ENCODE measurements around the gene PIGH. TPM values are rescaled to one million over a fixed set of nuclear protein-coding genes. Genes with fewer than 3 reads are reported as not detected.
"Not testable (repeated sequence)": the region's sequence is repeated elsewhere in the genome, so short reads cannot be mapped to it uniquely, and the experiment has no call there.

The PIGH gene
- total RNA-seq, 4 donors from 2014 or later, result 19.2 to 48.8 (median 23.8) TPM

DNA sequence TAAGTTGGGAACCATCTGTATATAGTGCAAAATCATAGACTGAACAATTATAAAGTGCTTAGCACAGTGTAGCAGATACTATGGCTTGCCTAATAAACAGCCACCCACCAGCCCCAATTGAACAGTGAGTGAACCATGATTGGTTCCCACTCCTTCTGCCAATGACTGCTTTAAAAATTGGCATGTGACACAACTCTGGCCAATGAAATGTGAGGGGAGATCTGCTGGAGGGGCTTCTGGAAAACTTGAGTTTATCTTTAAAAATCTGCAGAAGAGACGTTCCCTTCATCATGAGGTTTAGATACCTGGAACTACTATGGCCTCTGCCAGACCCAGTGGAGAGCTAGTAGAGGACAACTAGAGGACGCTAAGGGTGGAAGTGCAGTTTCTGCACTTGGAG lies 4.7 kb downstream of the PIGH start:
- TF ChIP-seq, protein P1, sequence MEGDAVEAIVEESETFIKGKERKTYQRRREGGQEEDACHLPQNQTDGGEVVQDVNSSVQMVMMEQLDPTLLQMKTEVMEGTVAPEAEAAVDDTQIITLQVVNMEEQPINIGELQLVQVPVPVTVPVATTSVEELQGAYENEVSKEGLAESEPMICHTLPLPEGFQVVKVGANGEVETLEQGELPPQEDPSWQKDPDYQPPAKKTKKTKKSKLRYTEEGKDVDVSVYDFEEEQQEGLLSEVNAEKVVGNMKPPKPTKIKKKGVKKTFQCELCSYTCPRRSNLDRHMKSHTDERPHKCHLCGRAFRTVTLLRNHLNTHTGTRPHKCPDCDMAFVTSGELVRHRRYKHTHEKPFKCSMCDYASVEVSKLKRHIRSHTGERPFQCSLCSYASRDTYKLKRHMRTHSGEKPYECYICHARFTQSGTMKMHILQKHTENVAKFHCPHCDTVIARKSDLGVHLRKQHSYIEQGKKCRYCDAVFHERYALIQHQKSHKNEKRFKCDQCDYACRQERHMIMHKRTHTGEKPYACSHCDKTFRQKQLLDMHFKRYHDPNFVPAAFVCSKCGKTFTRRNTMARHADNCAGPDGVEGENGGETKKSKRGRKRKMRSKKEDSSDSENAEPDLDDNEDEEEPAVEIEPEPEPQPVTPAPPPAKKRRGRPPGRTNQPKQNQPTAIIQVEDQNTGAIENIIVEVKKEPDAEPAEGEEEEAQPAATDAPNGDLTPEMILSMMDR (IDR thresholded peaks at IDR 0.05), result no peak
- TF ChIP-seq EP300 (IDR thresholded peaks at IDR 0.05) (no peak), POLR2A (IDR thresholded peaks at IDR 0.05) (no peak)
- Histone ChIP-seq H3K27me3 (no peaks in the 10 kb centered on the region), H3K27ac (no peak overlapping the region), H3K4me1 (peaks cover 0 to 20% (median 0%) of the 10 kb centered on the region in 4 donors), H3K9me3 (no peaks in the 10 kb centered on the region), H3K36me3 (peaks cover 0 to 42% (median 5%) of the 10 kb centered on the region in 3 donors), H3K4me3 (no peak overlapping the region)
- no peak for DNase-seq (ENCODE audit: low spot score in 2 of 2)
- WGBS, 2 donors, result 88 to 90% methylated on average over 2 of the region's 2 CpGs

DNA sequence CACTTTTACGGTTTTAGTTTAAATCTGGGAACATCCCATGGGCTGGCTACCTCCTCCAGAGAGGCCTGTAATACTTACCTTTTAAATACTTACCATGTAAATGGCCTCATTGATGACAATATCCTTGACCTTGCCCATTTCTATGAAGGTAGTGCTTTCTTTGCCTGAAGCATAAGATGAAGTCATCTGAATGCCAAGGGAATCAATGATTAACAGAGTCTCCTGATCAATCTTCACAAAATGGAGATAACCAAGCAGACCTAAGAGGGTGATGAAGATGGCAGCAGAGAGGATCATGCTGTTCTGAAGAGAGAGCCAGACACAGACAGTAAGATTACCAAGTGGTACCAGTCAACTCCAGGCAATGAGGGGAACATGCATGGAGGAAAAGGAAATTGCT lies 6.4 kb downstream of the PIGH start:
- H3K27me3 ChIP-seq; H3K4me3 ChIP-seq; H3K9me3 ChIP-seq; DNase-seq (ENCODE audit: low spot score in 2 of 2); H3K27ac ChIP-seq: not testable (repeated sequence)
- H3K36me3 ChIP-seq, result peaks cover 0 to 59% (median 15%) of the 10 kb centered on the region in 3 donors
- peaks cover 0 to 10% (median 0%) of the 10 kb centered on the region in 4 donors for H3K4me1 ChIP-seq
- 0 to 43% methylated on average over 1 of the region's 1 CpG for WGBS, 2 donors

DNA sequence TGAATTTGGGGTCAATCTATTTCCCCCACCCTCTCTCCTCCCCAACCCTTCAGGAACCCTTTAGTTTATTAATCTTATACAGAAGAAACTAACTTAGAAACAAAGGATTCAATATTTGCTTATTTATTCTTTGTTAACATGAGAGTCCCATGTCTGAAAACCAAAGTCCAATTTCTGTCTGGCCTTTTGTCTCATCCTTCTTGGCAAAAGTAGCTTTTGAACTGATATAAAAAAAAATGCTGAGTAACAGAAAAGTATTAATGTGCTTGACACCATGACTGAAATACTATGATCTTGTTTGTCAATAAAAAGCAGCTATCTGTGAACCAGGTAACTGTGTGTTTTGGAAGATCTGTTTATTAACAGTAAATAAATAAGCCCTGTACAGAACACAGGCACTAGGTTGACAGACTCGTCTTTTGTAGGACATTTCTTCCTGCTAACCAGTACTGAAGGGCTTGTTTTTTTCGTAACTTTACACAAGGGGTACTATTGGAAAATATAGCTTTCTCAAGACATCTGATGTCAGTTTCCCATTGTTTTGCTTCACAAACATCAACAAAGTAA lies 10.8 kb downstream of the PIGH start:
- 31 to 86% methylated on average over 2 of the region's 2 CpGs for WGBS, 2 donors
- DNase-seq (ENCODE audit: low spot score in 2 of 2), result no peak
- Histone ChIP-seq H3K9me3 (no peaks in the 10 kb centered on the region), H3K27me3 (no peaks in the 10 kb centered on the region), H3K36me3 (peaks cover 0 to 91% (median 15%) of the 10 kb centered on the region in 3 donors), H3K4me3 (no peak overlapping the region), H3K27ac (no peak overlapping the region), H3K4me1 (no peaks in the 10 kb centered on the region)
- TF ChIP-seq EP300 (IDR thresholded peaks at IDR 0.05) (no peak), POLR2A (IDR thresholded peaks at IDR 0.05) (no peak)
- TF ChIP-seq, protein P1 (IDR thresholded peaks at IDR 0.05), result no peak

DNA sequence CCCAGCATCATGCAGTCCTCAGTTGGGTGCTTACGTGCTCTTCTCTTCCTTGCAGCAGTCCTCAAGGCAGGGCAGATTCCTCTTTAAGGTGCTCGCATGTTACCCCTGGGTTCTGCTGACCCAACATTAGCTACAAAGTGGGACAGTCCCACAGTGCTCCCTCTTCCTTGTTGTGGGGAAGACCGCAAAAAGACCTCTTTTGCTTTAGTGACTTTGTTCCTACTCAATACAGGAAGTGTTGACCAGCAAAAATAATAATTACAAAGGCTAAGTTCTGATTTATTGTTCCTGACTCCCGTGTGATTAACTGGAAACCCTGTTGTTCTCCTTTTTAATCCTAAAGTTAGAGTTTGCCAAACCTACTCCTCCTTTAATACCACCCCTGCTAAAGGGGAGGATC lies 13.7 kb downstream of the PIGH start:
- TF ChIP-seq EP300 (IDR thresholded peaks at IDR 0.05) (no peak), POLR2A (IDR thresholded peaks at IDR 0.05) (no peak)
- TF ChIP-seq, protein P1 (IDR thresholded peaks at IDR 0.05), result no peak
- H3K4me3 ChIP-seq, result no peak overlapping the region
- H3K27me3 ChIP-seq, result no peaks in the 10 kb centered on the region
- H3K27ac ChIP-seq, result no peak overlapping the region
- peaks cover 0 to 71% (median 9%) of the 10 kb centered on the region in 3 donors for H3K36me3 ChIP-seq
- WGBS, 2 donors, result 67 to 77% methylated on average over 4 of the region's 4 CpGs
- H3K4me1 ChIP-seq, result no peaks in the 10 kb centered on the region
- no peaks in the 10 kb centered on the region for H3K9me3 ChIP-seq
- DNase-seq (ENCODE audit: low spot score in 2 of 2), result no peak

DNA sequence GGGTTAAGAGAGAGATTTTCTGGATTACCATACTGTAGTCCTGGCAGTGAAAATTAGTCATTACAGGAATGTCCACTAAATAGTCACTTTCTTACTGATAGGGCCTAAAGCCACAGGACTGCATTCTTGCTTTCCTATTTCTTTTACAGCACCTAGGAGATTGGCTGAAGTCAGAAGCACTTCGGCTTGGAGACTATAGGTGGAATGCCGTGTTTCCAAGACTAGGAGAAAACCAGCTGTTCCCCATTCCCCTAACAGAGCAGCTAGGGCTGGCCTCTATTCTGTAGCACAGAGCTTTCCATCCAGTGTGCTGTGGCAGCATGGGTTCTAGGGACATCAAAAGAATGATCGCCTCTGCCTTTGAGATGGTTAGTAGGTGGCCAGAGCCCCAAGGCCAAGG lies 15.1 kb downstream of the PIGH start:
- no peak overlapping the region for H3K4me3 ChIP-seq

More for the DNA sequence above, 15.1 kb downstream of the PIGH start:
- TF ChIP-seq POLR2A (IDR thresholded peaks at IDR 0.05) (no peak), EP300 (IDR thresholded peaks at IDR 0.05) (no peak)
- TF ChIP-seq, protein P1 (IDR thresholded peaks at IDR 0.05), result no peak
- no peak for DNase-seq (ENCODE audit: low spot score in 2 of 2)
- peaks cover 0 to 73% (median 8%) of the 10 kb centered on the region in 3 donors for H3K36me3 ChIP-seq
- H3K27ac ChIP-seq, result no peak overlapping the region
- H3K9me3 ChIP-seq, result no peaks in the 10 kb centered on the region
- WGBS, 2 donors, result 72 to 76% methylated on average over 3 of the region's 3 CpGs
- H3K27me3 ChIP-seq, result no peaks in the 10 kb centered on the region
- no peaks in the 10 kb centered on the region for H3K4me1 ChIP-seq

Measured in tibial nerve (tissue), 4 donors.